Mucosa of descending colon (tissue), 3 donors: ENCODE results near the gene CCDC138. TPM values are rescaled to one million over a fixed set of nuclear protein-coding genes. Genes with fewer than 3 reads are reported as not detected.

Experiments
- ATAC-seq: fragments of 200-7000 bp; cut with Tn5 transposase; one replicate; pipeline ENCODE4 v1.9.1; 2020; ENCODE audit warnings: mild to moderate bottlenecking, moderate library complexity
- DNase-seq, 3 donors: peaks; one replicate each; pipeline ENCODE4 v3.0.0-alpha.2; 2020
- H3K36me3 ChIP-seq: fragments of 200-600 bp; one replicate; pipeline ENCODE4 v1.8.0; 2021; ENCODE audit warnings: low read depth, mild to moderate bottlenecking
- H3K4me1 ChIP-seq: fragments of 200-600 bp; one replicate; pipeline ENCODE4 v1.8.0; 2021; ENCODE audit warnings: low read depth, mild to moderate bottlenecking
- H3K4me3 ChIP-seq: fragments of 200-600 bp; one replicate; pipeline ENCODE4 v1.8.0; 2021; ENCODE audit warnings: mild to moderate bottlenecking
- H3K9me3 ChIP-seq: fragments of 200-600 bp; one replicate; pipeline ENCODE4 v1.8.0; 2021; ENCODE audit warnings: mild to moderate bottlenecking
- CTCF ChIP-seq: fragments of 200-600 bp; IDR thresholded peaks from one replicate; pipeline ENCODE4 v1.8.0; 2022; ENCODE audit warnings: antibody characterized with exemption, mild to moderate bottlenecking
- intact Hi-C, 2 donors: fragments of 100-400 bp; cut with DNase I in 1 of 2; cut with micrococcal nuclease in 1 of 2; formaldehyde crosslinking; loops; one replicate each; pipeline versions ENCODE4 v1.11.0 to v1.11.1; 2022; cut with DNase I, micrococcal nuclease
- total RNA-seq, 3 donors: library from RNA; stranded (reverse); fragmentation: NEBNext Ultra II Directional in 2 of 3; extraction: Animal tissue kit (Norgen Biotek cat#: 25700) in 2 of 3; gene quantifications; one replicate each; pipeline versions ENCODE4 v1.2.1 to v1.2.4, GENCODE V29; 2021 to 2023
- donor health status: DM: no; HTN: no; CAD: no; lungs with moderate emphysema.
- donor health status: DM: no; HTN: no; CAD: no.
- donor health status: DM: no; HTN: yes; CAD: no.

Gene CCDC138
- total RNA-seq, 3 donors from 2014 or later, result 3.7 to 6.2 (median 5.5) TPM

GRCh38 chr2:108823286-108823685, 36.7 kb downstream of the CCDC138 start:
- TF ChIP-seq CTCF, result no peak

GRCh38 chr2:108824316-108825070, 37.9 kb downstream of the CCDC138 start:
- intact Hi-C loops, result no loop called here
- Histone ChIP-seq H3K36me3 (no peaks in the 10 kb centered on the region), H3K4me1 (no peaks in the 10 kb centered on the region), H3K9me3 (peaks cover 9% of the 10 kb centered on the region), H3K4me3 (no peak overlapping the region)
- TF ChIP-seq CTCF, result no peak
- ATAC-seq (no peak), DNase-seq (no peak)

More at GRCh38 chr2:108823286-108823685, 36.7 kb downstream of the CCDC138 start:
- H3K4me1 ChIP-seq, result no peaks in the 10 kb centered on the region
- intact Hi-C loops, result no loop called here
- peaks cover 13% of the 10 kb centered on the region for H3K9me3 ChIP-seq
- H3K4me3 ChIP-seq, result no peak overlapping the region
- H3K36me3 ChIP-seq, result no peaks in the 10 kb centered on the region
- ATAC-seq (peak; percentile 69), DNase-seq (no peak)

- Histone ChIP-seq H3K4me1 (no peaks in the 10 kb centered on the region), H3K4me3 (no peak overlapping the region), H3K9me3 (peaks cover 1% of the 10 kb centered on the region), H3K36me3 (no peaks in the 10 kb centered on the region)
- ATAC-seq, result peak; percentile 48
- TF ChIP-seq CTCF, result no peak
- no peak for DNase-seq
- intact Hi-C loops, result no loop called here
Measured at GRCh38 chr2:108825254-108825653, 38.7 kb downstream of the CCDC138 start.

GRCh38 chr2:108825736-108826135, 39.2 kb downstream of the CCDC138 start:
- Histone ChIP-seq H3K4me1 (no peaks in the 10 kb centered on the region), H3K36me3 (no peaks in the 10 kb centered on the region), H3K9me3 (no peaks in the 10 kb centered on the region), H3K4me3 (no peak overlapping the region)
- intact Hi-C loops, result no loop called here
- ATAC-seq (no peak), DNase-seq (no peak)
- no peak for TF ChIP-seq CTCF

GRCh38 chr2:108829578-108830310, 43.2 kb downstream of the CCDC138 start:
- DNase-seq (no peak), ATAC-seq (no peak)
- no peak overlapping the region for H3K4me3 ChIP-seq
- H3K9me3 ChIP-seq, result no peaks in the 10 kb centered on the region
- no peak for TF ChIP-seq CTCF
- no peaks in the 10 kb centered on the region for H3K4me1 ChIP-seq
- intact Hi-C loops, result no loop called here
- no peaks in the 10 kb centered on the region for H3K36me3 ChIP-seq
